ENCODE data around the gene MEGF10.

The MEGF10 gene

DNA sequence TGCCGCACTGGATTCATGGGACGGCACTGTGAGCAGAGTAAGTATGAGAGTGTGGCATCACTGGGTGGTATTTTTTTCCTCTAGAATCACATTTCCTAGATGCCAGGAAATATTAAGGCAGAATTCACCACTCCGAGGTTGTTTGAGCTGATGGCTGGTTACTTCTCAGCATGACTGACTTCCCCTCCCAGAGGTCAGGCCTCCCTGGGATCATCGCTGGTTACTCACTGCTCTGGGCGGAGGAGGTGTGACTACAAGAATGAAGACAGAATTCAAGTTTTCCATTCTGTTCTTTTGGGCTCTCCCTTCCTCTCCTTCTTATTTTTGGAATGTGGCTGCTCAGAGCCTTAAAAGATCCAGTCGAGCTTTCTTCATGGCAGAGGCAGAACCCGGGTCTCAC is 150.2 kb downstream of the MEGF10 start:
- no peak for DNase-seq (ENCODE audit: low spot score)

DNA sequence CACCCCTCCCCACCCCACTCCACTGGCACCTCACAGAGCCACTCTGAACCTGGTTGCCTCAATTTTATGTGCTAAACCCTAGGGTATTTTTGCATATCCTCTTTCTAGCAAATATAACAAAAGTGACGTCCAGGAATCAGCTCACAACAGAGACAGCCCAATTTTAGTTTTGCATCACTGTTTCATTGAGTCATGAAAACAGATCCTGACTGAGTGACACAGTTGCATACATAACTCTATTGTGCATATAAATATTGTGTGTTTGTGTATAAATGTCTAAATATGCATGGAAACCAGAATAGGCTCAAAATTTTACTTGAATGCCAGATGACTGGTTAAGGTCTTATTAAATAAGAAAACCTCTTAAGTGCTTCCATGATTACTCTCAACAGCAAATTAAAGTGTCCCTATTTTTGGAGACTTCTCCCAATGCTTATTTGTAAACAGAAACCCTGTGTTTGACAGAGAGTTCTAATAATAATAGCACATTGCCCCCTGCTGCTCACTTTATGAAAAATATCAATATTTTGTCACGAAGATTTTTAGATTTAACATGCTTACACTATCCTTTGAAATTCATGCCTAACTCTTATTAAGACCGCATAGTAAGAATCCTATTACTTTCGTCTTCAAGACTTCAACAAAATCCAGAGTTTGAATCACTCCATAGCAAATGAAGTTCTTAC is 151.3 kb downstream of the MEGF10 start:
- DNase-seq (ENCODE audit: low spot score): peak; percentile 28

DNA sequence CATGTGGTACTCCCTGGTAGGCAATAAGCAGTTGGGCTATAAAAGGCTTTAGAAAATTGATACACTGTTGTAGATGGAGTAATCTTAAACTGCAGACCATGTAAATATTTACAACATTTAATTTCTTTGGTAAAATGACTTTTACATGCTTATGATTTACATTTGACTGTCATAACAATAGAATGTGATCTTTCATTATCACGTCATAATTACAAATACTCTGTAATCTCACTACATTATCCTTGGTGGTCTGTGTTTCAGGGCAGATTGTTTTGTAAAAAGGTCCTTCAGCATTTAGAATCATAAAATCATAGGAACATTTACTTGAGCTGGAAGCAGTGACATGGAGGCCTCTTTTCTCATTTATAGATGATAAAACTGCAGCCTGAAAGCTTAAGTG is 153.6 kb downstream of the MEGF10 start:
- DNase-seq (ENCODE audit: low spot score): no peak

DNA sequence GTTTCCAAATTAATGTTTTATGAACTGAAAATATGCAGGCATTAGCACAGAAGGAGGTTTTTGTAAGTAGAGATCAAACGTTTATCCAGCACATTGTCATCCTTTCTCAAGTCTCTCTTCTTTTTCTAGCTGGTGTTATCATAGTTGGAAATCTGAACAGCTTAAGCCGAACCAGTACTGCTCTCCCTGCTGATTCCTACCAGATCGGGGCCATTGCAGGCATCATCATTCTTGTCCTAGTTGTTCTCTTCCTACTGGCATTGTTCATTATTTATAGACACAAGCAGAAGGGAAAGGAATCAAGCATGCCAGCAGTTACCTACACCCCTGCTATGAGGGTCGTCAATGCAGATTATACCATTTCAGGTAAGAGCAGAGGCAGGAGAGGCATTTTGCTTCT is 154.7 kb downstream of the MEGF10 start:
- no peak for DNase-seq (ENCODE audit: low spot score)

DNA sequence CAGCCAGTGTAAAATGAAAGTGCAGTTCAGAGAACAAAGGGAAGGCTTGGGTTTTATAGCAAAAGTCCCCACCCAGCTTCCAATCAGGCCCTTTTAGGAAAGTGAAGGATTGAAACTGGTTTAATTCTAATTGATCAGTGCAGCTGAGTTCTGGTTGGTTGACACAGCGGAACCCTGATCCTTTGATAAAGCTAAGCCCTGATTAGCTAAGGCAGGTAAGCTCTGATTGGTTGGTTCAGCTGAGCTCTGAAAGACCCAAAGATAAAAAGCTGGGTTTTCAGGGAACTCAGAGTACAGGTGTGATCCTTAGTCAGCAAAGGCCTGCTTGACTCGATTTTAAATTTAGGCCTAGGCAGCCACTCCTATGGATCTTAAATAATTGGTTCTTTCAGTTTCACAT is 156.0 kb downstream of the MEGF10 start:
- DNase-seq (ENCODE audit: low spot score): no peak

DNA sequence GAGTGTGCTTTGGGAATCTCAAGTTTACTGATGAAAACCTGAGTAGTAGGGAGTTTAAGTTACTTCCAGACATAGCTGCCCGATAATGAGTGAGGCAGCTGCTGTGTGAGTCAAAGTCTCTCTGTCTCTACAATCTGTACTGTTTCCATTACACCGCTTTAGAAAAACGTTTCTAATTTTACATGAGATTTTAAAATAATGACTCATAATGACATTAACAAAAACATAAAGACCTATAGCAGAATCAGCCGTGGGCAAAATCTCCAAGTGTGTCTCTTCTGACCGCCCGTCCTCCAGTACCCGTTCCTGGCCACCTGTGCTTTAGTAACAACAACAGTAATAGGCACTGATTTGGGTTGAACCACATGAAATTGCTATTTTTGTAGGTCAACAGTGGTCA is 157.2 kb downstream of the MEGF10 start:
- no peak for DNase-seq (ENCODE audit: low spot score)

DNA sequence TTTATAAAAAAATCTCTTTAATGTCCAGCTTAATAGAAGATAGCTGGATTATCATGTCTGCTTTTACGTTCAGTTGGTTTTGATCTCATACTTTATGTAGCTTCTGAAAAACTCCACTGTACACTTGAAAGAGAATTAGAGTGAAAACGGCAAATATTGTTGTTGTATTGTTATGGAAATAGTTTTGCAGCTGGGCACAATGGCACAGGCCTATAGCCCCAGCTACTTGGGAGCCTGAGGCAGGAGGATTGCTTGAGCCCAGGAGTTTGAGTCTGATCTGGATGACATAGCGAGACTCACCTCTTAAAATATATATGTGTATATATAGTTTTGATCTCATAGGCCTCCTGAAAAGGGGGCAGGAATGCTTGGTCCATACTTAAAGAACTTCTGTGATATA is 159.4 kb downstream of the MEGF10 start:
- no peak for DNase-seq (ENCODE audit: low spot score)

DNA sequence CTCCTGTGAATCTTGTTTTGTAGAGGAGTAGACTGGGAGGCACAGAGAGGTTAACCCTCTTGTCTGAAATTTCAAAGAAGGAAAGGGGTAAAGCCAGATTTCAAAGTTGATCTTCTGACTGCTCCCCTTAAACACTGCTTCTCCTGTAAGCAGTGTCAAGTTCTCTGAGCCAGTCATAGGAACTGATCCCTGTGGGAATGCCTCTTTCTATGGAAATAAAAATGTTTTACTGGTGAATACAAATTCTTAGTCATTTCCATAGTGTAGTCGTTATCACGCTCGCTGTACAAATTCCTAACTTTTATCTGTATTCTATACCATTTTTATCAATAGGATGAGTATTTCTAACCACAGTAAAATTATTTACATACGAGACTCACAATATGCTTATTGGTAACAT is 160.5 kb downstream of the MEGF10 start:
- no peak for DNase-seq (ENCODE audit: low spot score)

DNA sequence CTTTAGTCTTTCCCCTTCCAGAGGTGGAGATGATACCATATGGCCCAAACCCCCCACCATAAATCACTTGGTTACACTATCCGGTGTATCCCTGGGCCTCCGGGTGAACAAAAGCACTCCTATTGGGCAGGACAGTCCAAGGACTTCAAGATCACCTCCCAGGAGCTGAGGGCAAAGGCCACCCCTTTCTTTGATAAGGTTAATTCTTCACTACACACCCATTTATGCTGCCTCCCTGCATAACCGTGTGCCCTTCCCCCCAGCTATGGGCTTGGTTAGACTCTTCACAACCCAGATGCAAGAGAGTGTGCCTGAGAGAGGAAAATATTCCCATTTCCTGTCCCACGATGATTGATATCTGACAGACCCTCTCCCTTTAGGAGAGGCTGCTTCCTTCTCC is 162.0 kb downstream of the MEGF10 start:
- no peak for DNase-seq (ENCODE audit: low spot score)

DNA sequence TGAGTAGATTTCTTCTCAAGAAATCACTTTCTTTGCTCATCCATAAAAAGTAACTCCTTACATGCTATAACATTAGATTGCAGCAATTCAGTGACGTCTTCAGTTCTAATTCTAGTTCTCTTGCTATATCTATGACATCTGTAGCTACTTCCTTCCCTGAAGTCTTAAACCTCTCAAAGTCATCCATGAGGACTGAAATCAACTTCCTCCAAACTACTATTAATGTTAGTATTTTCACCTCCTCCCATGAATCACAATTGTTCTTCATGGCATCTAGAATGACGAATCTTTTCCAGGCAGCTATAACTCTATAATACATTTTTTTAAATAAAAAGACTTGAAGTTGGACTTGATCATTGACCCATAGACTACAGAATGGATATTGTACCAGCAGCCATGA is 180.6 kb downstream of the MEGF10 start:
- DNase-seq (ENCODE audit: low spot score): no peak

DNA sequence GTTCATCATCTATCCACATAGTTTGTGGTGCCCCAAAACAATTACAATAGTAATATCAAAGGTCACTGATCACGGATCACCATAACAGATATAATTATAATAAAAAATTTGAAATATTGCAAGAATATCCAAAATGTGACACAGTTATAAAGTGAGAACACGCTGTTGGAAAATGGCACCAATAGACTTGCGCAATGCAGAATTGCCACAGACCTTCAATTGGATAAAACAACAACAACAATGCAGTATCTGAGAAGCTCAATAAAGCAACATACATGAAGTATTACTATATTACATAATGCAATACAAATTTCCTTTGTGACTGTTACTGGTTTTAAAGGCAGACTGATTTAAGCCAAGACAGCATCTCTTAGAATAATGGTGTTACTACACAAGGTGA is 182.1 kb downstream of the MEGF10 start:
- DNase-seq (ENCODE audit: low spot score): no peak

DNA sequence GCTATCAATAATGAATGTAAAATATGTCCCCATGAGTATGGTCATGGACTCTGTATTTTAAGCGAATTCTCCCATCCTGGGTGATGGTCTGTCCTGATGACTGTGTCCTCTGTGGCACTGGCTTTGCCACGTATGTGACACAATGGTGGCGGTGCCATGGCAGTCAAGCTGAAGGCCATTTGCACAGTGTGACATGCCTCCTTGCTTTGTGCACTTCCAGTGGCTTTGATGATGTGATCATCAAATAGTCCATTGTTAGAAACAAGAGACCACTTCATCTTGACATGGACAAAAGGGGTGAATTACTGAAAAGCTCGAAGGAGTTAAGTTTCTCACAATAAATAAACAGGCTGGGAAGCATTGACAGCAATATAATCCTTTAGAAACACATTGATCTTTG is 195.9 kb downstream of the MEGF10 start:
- DNase-seq (ENCODE audit: low spot score): no peak

DNA sequence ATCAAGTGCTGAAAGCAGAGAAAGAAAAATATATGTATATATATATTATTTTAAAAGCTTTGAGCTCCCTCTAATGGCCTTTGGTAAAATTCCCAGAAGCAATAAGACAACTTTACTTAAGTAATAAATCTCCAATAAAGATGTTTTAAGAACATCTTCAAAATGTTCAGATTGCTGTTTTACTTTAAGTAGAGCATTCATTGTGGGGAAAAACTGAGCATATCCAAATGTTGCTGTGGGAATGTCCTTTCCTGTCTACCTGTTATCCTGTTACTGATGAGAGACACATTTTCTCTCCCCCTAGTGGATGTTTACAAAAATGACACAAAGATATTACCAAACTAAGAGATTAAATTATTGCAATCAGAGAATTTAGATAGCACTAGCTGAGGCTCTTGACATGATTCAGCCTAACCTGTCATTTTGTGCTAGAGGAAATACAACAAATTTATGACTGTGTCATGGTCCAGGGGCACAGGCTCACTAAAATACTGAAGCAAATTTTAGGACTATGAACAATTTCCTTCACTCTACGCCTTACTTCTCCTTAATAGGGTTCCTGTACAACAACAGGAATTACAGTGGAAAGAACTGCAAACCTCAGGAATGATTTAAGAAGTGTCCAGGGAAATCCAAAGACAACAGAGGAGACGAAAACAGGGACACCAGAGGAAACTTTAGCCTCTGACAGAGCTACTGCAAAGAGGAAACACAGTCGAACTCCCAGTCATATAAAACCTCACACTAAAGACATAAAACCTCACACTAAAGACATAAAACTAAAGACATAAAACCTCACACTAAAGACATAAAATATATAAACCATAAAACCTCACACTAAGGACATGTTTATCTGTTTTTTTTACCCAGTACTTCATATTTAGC is 202.5 kb downstream of the MEGF10 start:
- peak; percentile 7 for DNase-seq (ENCODE audit: low spot score)

DNA sequence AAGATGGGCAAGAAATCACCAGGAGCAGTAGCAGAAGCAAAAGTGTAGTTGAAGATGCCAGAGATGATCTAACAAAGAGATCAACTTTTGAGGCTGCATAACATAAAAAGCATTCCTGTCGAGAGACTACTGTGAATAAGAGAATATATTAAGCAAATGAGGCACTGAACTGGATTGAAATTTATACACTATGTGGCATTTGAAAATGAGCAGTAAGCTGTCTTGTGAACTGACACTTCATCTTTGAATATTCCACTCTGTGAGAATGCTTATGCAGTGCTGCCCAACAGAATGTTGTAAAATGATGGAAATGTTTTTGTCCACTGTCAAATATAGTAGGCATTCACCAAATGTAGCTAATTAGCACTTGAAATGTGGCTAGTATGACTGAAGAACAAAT is 208.0 kb downstream of the MEGF10 start:
- DNase-seq (ENCODE audit: low spot score): no peak

DNA sequence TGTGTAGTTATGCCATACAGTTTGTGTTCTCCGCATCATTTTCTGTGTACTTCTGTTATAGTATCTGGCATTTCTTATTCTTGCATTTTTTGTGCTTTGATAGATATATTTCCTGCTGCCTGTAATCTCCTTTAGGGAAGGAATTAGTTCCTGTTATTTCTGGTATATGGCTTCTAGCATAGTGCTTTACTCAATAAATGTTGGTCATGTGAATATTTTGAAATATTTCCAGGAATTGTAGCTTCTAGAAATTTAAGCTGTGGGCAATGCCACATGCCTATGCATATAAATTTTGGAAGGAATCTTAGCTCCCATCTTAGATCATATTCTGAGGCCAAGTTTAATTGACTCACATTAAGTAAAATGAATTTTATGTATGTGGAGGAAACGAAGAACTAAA is 215.3 kb downstream of the MEGF10 start:
- DNase-seq (ENCODE audit: low spot score): no peak

DNA sequence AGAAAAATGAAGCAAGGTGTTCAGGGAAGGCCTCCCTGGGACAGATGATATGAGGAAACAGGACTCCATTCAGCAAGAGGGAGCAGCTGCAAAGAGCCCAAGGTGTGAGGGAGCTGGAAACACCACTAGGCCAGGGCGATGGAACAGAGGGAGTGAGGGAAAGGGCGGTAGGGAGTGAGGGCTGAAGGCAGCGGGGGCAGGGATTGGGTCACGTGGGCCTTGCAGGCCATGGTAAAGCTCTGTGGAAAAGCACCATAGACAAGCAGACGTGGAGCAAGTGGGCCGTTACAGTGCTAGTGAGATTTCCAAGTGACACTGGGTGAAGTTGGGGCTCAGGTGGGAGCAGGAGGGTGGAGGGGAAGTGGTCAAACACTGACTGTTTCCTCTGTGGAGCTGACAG is 216.0 kb downstream of the MEGF10 start:
- DNase-seq (ENCODE audit: low spot score): no peak

DNA sequence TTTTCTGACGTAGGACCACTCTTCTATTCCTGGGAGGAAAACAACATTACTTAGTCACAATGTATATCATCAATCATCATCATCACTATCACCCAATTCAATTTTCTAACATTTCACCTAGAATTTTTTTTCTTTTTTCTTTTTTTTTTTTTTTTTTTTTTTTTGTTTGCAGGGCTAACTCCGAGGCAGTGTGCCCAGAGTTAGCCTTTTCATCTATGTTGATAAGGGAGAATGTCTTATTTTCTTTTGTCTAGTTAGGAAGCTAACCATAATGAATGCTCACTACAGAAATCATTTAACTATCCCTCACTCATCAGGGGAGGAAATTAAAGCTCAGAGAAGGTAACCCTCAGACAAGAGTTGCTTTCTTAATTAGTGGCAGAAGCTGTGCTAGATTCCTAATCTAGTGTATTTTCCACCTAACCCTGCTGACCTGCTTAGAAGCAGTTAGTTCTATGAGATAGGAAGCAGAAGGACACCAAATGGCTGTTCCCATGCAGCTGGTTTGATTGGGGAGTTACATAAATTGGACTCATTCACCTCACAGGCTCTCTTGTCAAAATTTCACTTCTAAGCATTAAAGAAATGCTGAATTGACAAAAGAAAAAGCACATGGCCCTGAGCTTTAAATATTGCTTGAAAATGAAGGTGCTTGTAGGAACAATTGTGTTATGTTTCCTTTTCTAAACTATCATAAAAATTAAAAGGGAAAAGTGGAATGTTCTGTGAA is 218.2 kb downstream of the MEGF10 start:
- no peak for DNase-seq (ENCODE audit: low spot score)

All from COLO829 (cell line).